WI38 (cell line): ENCODE measurements around the gene FAM124A.

Source experiments
- H3K4me3 ChIP-seq: 2 replicates; pipeline ENCODE4 v1.5.1; 2011; ENCODE audit warnings: low read depth, mild to moderate bottlenecking, control low read depth, low read length
- CTCF ChIP-seq: IDR thresholded peaks from 2 replicates; pipeline ENCODE4 v1.5.1; 2012; ENCODE audit warnings: low read depth, mild to moderate bottlenecking, control low read depth, low read length

The FAM124A gene

DNA sequence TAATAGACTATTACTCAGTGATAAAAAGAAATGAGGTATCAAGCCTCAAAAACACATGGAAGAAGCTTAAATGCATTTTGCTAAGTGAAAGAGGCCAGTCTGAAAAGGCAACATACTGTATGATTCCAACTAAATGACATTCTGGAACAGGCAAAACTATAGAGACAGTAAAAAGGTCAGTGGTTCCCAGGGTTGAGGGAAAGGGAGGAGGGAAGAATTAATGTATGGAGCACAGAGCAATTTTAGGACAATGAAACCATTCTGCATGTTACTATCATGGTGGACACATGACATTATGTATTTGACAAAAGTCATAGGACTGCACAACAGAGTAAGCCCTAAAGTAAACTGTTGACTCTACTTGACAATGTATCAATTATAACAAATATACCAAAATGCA lies 111.6 kb downstream of the FAM124A start:
- no peak overlapping the region for H3K4me3 ChIP-seq
- no peak for TF ChIP-seq CTCF
